Measurements from ENCODE around the gene FGF1.
"Not testable (repeated sequence)": the region's sequence is repeated elsewhere in the genome, so short reads cannot be mapped to it uniquely, and the experiment has no call there.

FGF1 gene

GRCh38 chr5:142670804-142671203 is 15.1 kb downstream of the FGF1 start:
- no peak for DNase-seq

GRCh38 chr5:142669477-142669876 is 16.4 kb downstream of the FGF1 start:
- no peak for DNase-seq

- DNase-seq = no peak
Observed at GRCh38 chr5:142668336-142668735, 17.6 kb downstream of the FGF1 start.

- DNase-seq = no peak
Observed at GRCh38 chr5:142667831-142668230, 18.1 kb downstream of the FGF1 start.

GRCh38 chr5:142664636-142665035 is 21.3 kb downstream of the FGF1 start:
- DNase-seq = no peak

- DNase-seq = no peak
Observed at GRCh38 chr5:142664067-142664466, 21.8 kb downstream of the FGF1 start.

- no peak for DNase-seq
Observed at GRCh38 chr5:142663246-142663645, 22.6 kb downstream of the FGF1 start.

GRCh38 chr5:142661957-142662356 is 23.9 kb downstream of the FGF1 start:
- DNase-seq = no peak

- no peak for DNase-seq
Observed at GRCh38 chr5:142661143-142661542, 24.7 kb downstream of the FGF1 start.

- no peak for DNase-seq
Observed at GRCh38 chr5:142660731-142661130, 25.2 kb downstream of the FGF1 start.

GRCh38 chr5:142660196-142660595 is 25.7 kb downstream of the FGF1 start:
- no peak for DNase-seq

- DNase-seq = no peak
Observed at GRCh38 chr5:142659405-142659804, 26.5 kb downstream of the FGF1 start.

GRCh38 chr5:142658278-142658677 is 27.6 kb downstream of the FGF1 start:
- no peak for DNase-seq

GRCh38 chr5:142657446-142657845 is 28.4 kb downstream of the FGF1 start:
- DNase-seq = no peak

- peak; percentile 69 for DNase-seq
Observed at GRCh38 chr5:142655339-142656267, 30.3 kb downstream of the FGF1 start.

- no peak for DNase-seq
Observed at GRCh38 chr5:142654578-142655058, 31.3 kb downstream of the FGF1 start.

GRCh38 chr5:142653321-142653720 is 32.6 kb downstream of the FGF1 start:
- no peak for DNase-seq

- DNase-seq = no peak
Observed at GRCh38 chr5:142652563-142652962, 33.3 kb downstream of the FGF1 start.

- DNase-seq = no peak
Observed at GRCh38 chr5:142650881-142651280, 35.0 kb downstream of the FGF1 start.

- DNase-seq = no peak
Observed at GRCh38 chr5:142650060-142650459, 35.8 kb downstream of the FGF1 start.

GRCh38 chr5:142648108-142648507 is 37.8 kb downstream of the FGF1 start:
- DNase-seq = not testable (repeated sequence)

- DNase-seq = no peak
Observed at GRCh38 chr5:142645456-142645855, 40.4 kb downstream of the FGF1 start.

GRCh38 chr5:142644640-142645361 is 41.1 kb downstream of the FGF1 start:
- DNase-seq = no peak

Measured in right kidney (tissue), 1 donor.